HUES64 (cell line): ENCODE measurements around the gene AFAP1.

Source experiments
- H3K27ac ChIP-seq: 2 replicates; pipeline ENCODE4 v1.7.0; 2013; ENCODE audit warnings: low read depth, low read length, inconsistent platforms
- H3K27me3 ChIP-seq: 2 replicates; pipeline ENCODE4 v1.6.1; 2013; ENCODE audit warnings: mild to moderate bottlenecking, low read length; ENCODE audit not compliant: insufficient read depth
- H3K36me3 ChIP-seq: 2 replicates; pipeline ENCODE4 v1.6.1; 2013; ENCODE audit warnings: mild to moderate bottlenecking, low read length; ENCODE audit not compliant: insufficient read depth
- H3K4me1 ChIP-seq: 2 replicates; pipeline ENCODE4 v1.6.1; 2013; ENCODE audit warnings: mild to moderate bottlenecking, low read length, moderate library complexity; ENCODE audit not compliant: insufficient read depth
- H3K4me3 ChIP-seq: 2 replicates; pipeline ENCODE4 v1.5.1; 2013; ENCODE audit warnings: mild to moderate bottlenecking, low read length, moderate library complexity
- H3K9ac ChIP-seq: 2 replicates; pipeline ENCODE4 v1.6.1; 2013; ENCODE audit warnings: mild to moderate bottlenecking, low read depth, low read length
- H3K9me3 ChIP-seq: 2 replicates; pipeline ENCODE4 v1.6.1; 2013; ENCODE audit warnings: low read depth, low read length; ENCODE audit not compliant: insufficient read depth
- WGBS: fragments of 150-250, 120-280 bp; methylation state at CpG from one replicate; pipeline ENCODE4 v1.1.7; 2013; ENCODE audit warnings: missing lambda C conversion rate; 5-methylcytosine and 5-hydroxymethylcytosine counted together

AFAP1 gene

DNA sequence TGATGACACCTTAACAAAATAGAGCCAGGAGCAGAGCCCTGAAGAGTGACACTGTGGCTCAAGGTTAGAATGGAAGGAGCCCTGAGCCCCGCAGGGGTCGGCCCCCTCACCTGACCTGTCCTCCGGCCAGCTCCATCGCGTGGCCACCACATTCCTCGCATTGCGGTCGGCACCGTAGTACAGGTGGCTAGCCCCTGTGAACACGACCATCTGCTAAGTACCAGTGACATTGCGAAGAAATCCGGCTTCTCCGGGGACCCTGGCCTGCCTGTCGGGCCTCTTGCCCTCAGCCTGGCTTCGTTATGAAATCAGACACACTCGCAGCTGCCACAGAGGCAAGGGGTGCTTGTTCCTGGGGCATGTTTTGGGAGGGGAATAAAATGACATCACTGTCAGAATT, 179.0 kb downstream of the AFAP1 start:
- 87% methylated on average over 16 of the region's 16 CpGs for WGBS
- no peak overlapping the region for H3K27ac ChIP-seq

GRCh38 chr4:7760228-7760627, 179.4 kb downstream of the AFAP1 start:
- Histone ChIP-seq H3K9ac (no peak overlapping the region), H3K9me3 (no peaks in the 10 kb centered on the region), H3K27me3 (no peaks in the 10 kb centered on the region), H3K4me3 (no peak overlapping the region), H3K4me1 (no peaks in the 10 kb centered on the region), H3K36me3 (peaks cover 18% of the 10 kb centered on the region), H3K27ac (no peak overlapping the region)
- WGBS, result 89% methylated on average over 9 of the region's 9 CpGs

More for the DNA sequence above, 179.0 kb downstream of the AFAP1 start:
- Histone ChIP-seq H3K4me1 (no peaks in the 10 kb centered on the region), H3K27me3 (no peaks in the 10 kb centered on the region), H3K9me3 (no peaks in the 10 kb centered on the region), H3K9ac (no peak overlapping the region), H3K4me3 (no peak overlapping the region), H3K36me3 (peaks cover 18% of the 10 kb centered on the region)

GRCh38 chr4:7759635-7760034, 180.0 kb downstream of the AFAP1 start:
- no peak overlapping the region for H3K9ac ChIP-seq
- H3K9me3 ChIP-seq, result no peaks in the 10 kb centered on the region
- peaks cover 18% of the 10 kb centered on the region for H3K36me3 ChIP-seq
- 97% methylated on average over 7 of the region's 7 CpGs for WGBS
- H3K4me3 ChIP-seq, result no peak overlapping the region
- no peaks in the 10 kb centered on the region for H3K27me3 ChIP-seq
- no peak overlapping the region for H3K27ac ChIP-seq
- H3K4me1 ChIP-seq, result no peaks in the 10 kb centered on the region

GRCh38 chr4:7759216-7759615, 180.4 kb downstream of the AFAP1 start:
- Histone ChIP-seq H3K9ac (no peak overlapping the region), H3K4me3 (no peak overlapping the region), H3K27ac (no peak overlapping the region), H3K4me1 (no peaks in the 10 kb centered on the region), H3K36me3 (peaks cover 18% of the 10 kb centered on the region), H3K27me3 (no peaks in the 10 kb centered on the region), H3K9me3 (no peaks in the 10 kb centered on the region)
- 91% methylated on average over 12 of the region's 12 CpGs for WGBS

- Histone ChIP-seq H3K9ac (no peak overlapping the region), H3K4me3 (no peak overlapping the region), H3K36me3 (peaks cover 18% of the 10 kb centered on the region), H3K9me3 (no peaks in the 10 kb centered on the region), H3K4me1 (no peaks in the 10 kb centered on the region), H3K27ac (no peak overlapping the region), H3K27me3 (no peaks in the 10 kb centered on the region)
- 89% methylated on average over 11 of the region's 11 CpGs for WGBS
Observed at GRCh38 chr4:7758476-7758875, 181.2 kb downstream of the AFAP1 start.

GRCh38 chr4:7757501-7758471, 181.9 kb downstream of the AFAP1 start:
- 75% methylated on average over 22 of the region's 22 CpGs for WGBS
- Histone ChIP-seq H3K27me3 (no peaks in the 10 kb centered on the region), H3K36me3 (peaks cover 12% of the 10 kb centered on the region), H3K4me1 (no peaks in the 10 kb centered on the region), H3K9me3 (no peaks in the 10 kb centered on the region), H3K4me3 (no peak overlapping the region), H3K27ac (no peak overlapping the region), H3K9ac (no peak overlapping the region)

DNA sequence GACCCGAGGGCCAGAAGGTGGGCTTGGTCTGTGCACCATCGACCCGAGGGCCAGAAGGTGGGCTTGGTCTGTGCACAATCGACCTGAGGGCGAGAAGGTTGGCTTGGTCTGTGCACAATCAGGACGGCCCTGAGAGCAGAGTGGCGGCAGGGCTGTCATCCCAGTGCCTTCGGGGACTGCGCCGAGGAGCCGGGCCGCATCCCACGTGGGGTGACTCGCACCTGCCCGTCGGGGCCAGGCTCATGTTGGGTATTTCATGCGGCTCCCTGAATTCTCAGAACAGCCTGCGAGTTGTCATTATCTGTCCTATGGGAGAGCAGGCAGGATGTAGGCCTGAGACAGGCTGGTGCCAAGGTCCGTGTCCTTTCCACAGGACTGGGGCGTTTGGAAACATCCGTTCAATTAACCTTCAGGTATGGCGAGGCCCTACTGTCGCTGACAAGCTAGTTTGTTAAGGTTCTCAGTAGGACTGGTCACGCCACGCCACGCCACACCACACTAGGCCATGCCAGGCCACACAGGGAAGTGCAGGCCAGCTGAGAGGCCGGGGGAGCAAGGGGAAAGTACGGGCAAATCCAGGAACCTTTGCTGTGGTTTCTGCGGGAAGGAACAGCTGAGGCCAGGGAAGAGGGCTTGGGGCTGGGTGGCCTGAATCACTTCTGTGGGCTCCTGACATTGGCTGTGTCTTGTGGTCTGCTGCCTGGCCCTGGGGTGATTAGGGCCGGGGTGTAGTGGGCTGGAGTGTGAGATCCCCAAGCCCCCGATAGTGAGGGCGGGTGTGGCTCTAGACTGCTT, 182.9 kb downstream of the AFAP1 start:
- WGBS, result 94% methylated on average over 32 of the region's 32 CpGs
- no peak overlapping the region; the same call in 1 of the 2 replicates for H3K9ac ChIP-seq
- no peak overlapping the region for H3K4me3 ChIP-seq
- no peaks in the 10 kb centered on the region for H3K27me3 ChIP-seq
- H3K27ac ChIP-seq, result no peak overlapping the region
- H3K4me1 ChIP-seq, result no peaks in the 10 kb centered on the region
- no peaks in the 10 kb centered on the region for H3K9me3 ChIP-seq
- H3K36me3 ChIP-seq, result peaks cover 12% of the 10 kb centered on the region

DNA sequence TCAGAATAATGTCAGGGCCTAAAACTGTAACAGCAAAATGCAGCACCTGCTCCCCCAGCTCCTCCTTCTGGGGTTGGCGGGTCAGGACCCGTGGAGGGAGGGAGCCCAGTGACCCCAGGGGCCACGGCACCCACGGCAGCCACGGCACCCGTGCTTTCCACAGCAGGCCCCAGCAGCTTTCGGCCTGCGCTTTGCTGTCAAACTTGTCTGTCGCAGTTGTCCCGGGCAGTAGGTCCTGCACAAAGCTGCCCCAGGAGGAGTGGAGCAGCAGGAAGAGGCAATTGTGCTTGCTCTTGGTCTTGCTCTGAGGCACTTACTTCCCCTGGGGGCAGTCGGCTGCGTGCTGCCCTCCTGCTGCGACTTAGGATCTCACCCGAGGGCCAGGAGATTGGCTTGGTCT, 183.6 kb downstream of the AFAP1 start:
- no peak overlapping the region for H3K27ac ChIP-seq
- peaks cover 8% of the 10 kb centered on the region; the same call in 1 of the 2 replicates for H3K36me3 ChIP-seq
- WGBS, result 92% methylated on average over 14 of the region's 14 CpGs
- no peak overlapping the region for H3K9ac ChIP-seq
- no peaks in the 10 kb centered on the region for H3K4me1 ChIP-seq
- no peak overlapping the region for H3K4me3 ChIP-seq
- H3K9me3 ChIP-seq, result no peaks in the 10 kb centered on the region
- H3K27me3 ChIP-seq, result no peaks in the 10 kb centered on the region

- H3K27me3 ChIP-seq, result no peaks in the 10 kb centered on the region
- H3K9ac ChIP-seq, result no peak overlapping the region
- H3K4me3 ChIP-seq, result no peak overlapping the region
- H3K36me3 ChIP-seq, result 0 out of 2 replicates have a peak, but pooled peaks cover 4% of the 10 kb centered on the region
- WGBS, result 86% methylated on average over 16 of the region's 16 CpGs
- no peaks in the 10 kb centered on the region for H3K4me1 ChIP-seq
- no peak overlapping the region for H3K27ac ChIP-seq
- H3K9me3 ChIP-seq, result no peaks in the 10 kb centered on the region
Observed at GRCh38 chr4:7755561-7755960, 184.1 kb downstream of the AFAP1 start.

DNA sequence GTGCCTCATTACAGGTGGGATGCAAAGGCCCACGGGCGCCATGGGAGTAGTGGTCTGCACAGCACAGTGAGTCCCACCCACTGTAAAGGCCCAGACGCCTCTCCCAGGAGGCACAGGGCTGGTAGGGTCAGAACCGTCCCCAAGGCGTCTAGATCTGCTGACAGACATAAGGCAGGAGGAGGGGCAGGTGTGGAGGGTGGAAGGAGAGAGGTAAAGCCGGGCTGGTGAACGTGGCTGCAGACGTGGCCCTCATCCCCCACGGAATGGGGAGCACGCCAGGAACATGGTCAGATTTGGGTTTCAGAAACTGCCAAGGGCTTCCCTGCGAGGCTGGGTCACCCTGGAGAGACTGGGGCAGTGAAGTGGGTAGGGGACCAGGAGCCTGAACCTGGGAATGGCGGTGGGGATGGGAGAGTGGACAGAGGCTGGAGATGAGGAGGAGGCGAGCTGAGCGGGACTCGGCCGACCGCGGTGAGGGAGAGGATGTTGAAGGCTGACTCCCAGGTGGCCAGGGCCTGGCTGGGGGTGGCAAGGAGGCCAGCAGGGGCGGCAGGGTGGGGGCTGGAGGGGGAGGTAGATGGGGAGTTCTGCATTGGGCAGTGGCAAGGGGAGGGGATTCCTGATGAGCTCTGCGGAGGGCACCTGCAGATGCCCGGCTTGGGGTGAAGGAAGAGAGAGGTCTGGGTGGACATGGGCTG, 184.9 kb downstream of the AFAP1 start:
- no peaks in the 10 kb centered on the region for H3K27me3 ChIP-seq
- H3K27ac ChIP-seq, result no peak overlapping the region
- 90% methylated on average over 21 of the region's 21 CpGs for WGBS
- H3K9ac ChIP-seq, result no peak overlapping the region
- H3K9me3 ChIP-seq, result no peaks in the 10 kb centered on the region
- no peaks in the 10 kb centered on the region for H3K4me1 ChIP-seq
- H3K36me3 ChIP-seq, result no peaks in the 10 kb centered on the region
- no peak overlapping the region for H3K4me3 ChIP-seq
